NCI-H2227 (cell line): ENCODE measurements around the gene PERM1.
"Not testable (repeated sequence)": the region's sequence is repeated elsewhere in the genome, so short reads cannot be mapped to it uniquely, and the experiment has no call there.

ENCODE experiments used
- DNase-seq: peaks from one replicate; lab custom pipeline; 2025; ENCODE audit not compliant: unreplicated experiment; lab: John Stamatoyannopoulos, UW

The PERM1 gene

DNA sequence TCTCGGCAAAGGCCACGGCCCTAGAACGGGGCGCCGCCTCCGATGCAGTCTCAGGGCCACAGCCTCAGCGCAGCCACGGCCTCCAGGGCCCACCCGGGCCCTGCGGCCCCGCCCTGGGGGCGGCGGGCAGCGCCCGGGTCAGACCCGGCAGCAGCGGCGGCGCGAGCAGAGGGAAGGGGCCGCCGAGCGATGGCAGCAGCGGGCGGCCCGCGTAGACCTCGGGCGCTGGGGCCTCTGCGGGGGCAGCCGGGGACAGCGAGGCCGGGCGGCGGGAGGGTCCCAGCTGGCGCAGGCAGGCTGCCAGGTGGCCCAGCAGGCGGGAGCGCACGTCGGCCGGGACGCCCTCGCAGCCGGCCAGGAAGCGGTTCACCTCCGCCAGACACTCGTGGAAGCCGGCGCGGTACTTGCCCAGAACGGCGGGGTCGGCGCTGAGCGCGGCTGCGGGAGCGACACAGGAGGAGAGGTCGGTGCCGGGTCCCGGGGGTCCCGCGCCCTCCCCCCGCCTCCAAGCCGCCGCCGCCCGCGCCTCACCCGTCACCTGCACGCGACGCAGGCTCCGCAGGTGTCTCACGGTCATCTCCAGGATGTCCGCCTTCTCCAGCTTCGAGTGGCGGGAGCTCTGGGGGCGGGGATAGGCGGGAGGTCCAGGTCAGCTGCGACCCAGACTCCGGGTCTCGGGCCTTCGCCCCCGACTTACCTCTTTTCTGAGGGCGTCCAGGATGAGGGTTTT is 17.3 kb upstream of the PERM1 start:
- peak; percentile 75 for DNase-seq

GRCh38 chr1:998745-998994 is 16.8 kb upstream of the PERM1 start:
- DNase-seq, result no peak

GRCh38 chr1:997993-998744 is 16.3 kb upstream of the PERM1 start:
- peak; percentile 75 for DNase-seq

- no peak for DNase-seq
Measured at GRCh38 chr1:997713-997992, 15.8 kb upstream of the PERM1 start.

DNA sequence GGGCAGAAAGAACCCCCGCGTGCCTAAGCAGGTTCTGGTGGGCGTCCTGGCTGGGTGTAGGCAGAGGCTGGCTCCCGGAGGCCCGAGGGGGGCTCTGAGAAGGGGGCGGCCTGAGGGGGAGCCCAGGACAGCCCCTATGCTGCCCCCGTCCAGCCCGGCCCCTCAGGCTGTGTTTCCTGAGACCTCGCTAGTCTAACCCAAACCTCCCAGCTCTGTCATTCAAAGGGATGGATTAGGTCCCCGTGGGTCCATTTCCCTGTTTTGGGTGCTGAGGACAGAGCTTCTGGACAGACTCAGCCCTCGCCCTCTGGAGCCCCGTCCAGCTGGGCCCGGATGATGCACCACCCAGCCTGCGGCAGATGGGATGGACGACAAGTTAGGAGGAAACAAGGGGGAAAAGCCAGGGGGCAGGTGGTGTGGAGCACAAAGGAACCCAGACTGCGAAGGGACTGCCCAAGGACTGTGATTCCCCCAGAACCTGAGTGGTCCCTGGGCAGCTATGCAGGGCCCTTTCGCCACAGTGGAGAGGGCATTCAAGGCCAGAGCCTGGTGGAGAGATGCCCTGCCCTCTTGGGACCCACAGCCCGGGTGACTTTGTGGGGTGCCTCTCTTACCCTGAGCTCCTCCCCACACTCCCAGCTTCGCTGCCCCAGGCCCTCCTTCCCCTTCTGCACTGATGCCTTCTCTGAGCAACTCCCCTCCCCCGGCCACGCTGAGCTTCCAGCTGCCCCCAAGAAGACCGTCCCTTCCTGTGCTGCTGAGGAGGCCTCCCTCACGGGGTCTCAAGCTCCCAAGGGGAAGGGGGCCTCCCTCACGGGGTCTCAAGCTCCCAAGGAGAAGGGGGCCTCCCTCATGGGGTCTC is 15.2 kb upstream of the PERM1 start:
- DNase-seq, result no peak

- no peak for DNase-seq
Measured at GRCh38 chr1:995665-996633, 14.1 kb upstream of the PERM1 start.

DNA sequence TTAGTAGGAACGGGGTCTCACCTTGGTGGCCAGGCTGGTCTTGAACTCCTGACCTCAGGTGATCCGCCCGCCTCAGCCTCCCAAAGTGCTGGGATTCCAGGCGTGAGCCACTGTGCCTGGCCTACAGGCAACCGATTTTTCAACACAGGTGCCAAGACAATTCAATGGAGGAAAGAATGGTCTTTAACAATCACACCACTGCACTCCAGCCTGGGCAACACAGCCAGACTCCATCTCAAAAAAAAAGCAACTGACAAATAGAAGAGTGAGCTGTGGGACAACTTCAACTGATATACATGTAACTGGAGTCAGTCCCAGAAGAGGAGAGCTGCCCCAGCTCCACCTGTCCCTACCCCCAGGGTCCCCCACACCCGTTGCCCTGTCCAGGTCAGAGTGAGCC is 12.7 kb upstream of the PERM1 start:
- not testable (repeated sequence) for DNase-seq

- DNase-seq, result no peak
Measured at GRCh38 chr1:993379-993995, 11.6 kb upstream of the PERM1 start.

DNA sequence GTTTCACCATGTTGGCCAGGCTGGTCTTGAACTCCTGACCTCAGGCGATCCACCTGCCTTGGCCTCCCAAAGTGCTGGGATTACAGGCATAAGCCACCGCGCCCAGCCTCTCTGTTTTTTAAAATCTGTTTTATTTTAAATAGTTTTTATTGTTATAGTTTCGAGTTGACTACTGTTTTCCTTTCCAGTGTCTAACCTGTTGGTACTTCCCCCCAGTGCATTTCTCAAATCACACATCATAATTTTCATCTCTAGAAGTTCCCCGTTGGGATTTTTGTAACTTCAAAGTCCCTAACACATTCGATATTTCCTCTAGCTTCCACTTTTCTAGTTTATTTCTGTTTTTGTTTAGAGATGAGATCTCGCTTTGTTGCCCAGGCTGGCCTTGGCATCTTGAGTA is 10.5 kb upstream of the PERM1 start:
- DNase-seq, result no peak

- DNase-seq, result no peak
Measured at GRCh38 chr1:991895-992294, 10.0 kb upstream of the PERM1 start.

GRCh38 chr1:991275-991674 is 9.4 kb upstream of the PERM1 start:
- DNase-seq, result not testable (repeated sequence)

DNA sequence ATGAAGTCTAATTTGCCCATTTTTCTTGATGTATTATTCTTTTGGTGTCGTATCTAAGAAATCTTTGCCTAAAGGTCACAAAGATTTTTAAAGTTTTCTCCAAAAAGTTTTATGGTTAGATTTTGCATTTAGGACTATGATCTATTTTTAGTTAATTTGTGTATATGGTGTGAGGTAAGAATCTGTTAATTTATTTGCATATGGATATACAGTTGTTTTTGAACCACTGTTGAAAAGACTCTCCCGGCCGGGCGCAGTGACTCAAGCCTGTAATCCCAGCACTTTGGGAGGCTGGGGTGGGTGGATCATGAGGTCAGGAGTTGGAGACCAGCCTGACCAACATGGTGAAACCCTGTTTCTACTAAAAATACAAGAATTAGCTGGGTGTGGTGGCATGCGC is 6.2 kb upstream of the PERM1 start:
- not testable (repeated sequence) for DNase-seq

DNA sequence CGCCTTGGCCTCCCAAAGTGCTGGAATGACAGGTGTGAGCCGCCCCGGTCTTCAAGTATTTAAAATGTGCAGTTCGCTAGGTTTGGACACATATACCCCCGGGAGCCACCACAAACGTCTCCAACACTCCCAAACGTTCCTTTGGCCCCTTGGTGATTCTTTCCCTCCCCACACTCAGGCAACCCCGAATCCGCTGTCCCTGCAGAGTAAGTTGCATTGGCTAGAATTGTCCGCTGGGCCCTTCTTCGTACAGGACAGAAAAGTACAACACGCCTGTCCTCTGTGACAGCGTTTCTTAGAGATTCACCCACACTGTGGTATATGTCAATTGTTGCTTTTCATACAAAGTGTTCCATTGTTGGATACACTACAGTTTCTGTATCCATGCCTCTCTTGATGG is 3.2 kb upstream of the PERM1 start:
- DNase-seq, result no peak

GRCh38 chr1:984476-984814 is 2.6 kb upstream of the PERM1 start:
- no peak for DNase-seq

DNA sequence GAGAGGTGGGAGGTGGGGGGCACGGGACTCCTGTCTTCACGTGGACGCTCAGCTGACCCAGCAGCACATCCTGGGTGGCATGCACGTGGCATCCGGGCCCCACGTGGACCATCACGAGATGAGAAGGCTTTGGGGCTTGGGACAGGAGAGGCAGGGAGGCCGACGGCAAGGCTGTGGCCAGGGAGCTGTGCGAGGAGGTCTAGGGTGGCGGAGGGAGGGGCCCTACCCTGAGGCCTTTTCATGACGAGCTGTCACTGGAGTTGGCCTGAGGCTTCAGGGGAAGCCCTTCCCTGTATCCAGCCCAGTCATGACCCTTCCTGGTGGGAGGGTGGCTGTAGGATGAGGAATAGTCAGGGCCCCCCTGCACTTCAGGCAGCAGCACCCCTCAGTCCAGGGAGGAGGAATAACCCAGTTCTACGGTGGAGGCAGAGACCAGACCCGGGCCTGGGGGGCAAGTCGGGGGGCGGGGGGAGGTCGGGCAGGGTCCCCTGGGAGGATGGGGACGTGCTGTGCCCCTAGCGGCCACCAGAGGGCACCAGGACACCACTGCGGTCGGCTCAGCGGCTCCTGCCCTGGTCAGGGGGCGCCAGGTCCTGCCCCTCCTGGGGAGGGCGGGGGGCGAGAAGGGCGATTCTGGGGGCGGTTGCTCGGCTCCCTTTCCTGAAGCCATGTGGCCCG is 2.0 kb upstream of the PERM1 start:
- peak; percentile 46 for DNase-seq

GRCh38 chr1:982765-983436 is 1.0 kb upstream of the PERM1 start:
- no peak for DNase-seq

DNA sequence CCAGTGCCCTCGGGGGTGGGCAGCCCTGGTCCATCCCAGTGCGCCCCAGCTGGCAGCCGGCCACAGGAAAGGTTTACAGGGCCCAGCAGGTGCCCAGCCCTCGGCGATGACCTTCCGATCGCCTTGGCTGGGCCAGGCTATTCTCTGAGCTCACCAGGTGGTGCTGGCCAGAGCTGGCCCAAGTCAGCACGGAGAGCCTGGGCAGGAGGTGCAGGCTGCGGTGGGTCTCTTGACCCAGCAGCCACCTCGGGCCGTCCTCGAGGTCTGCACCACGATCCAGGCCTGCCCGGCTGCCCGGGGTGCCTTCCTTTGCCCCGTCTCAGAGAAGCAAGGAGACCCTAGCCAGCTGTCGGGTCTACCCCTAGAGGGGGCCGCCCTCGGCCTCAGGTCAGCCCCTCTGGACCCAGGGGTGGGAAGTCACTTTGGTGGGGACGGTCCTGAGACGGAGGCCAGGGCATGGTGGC is 370 bp downstream of the PERM1 start:
- DNase-seq, result no peak

DNA sequence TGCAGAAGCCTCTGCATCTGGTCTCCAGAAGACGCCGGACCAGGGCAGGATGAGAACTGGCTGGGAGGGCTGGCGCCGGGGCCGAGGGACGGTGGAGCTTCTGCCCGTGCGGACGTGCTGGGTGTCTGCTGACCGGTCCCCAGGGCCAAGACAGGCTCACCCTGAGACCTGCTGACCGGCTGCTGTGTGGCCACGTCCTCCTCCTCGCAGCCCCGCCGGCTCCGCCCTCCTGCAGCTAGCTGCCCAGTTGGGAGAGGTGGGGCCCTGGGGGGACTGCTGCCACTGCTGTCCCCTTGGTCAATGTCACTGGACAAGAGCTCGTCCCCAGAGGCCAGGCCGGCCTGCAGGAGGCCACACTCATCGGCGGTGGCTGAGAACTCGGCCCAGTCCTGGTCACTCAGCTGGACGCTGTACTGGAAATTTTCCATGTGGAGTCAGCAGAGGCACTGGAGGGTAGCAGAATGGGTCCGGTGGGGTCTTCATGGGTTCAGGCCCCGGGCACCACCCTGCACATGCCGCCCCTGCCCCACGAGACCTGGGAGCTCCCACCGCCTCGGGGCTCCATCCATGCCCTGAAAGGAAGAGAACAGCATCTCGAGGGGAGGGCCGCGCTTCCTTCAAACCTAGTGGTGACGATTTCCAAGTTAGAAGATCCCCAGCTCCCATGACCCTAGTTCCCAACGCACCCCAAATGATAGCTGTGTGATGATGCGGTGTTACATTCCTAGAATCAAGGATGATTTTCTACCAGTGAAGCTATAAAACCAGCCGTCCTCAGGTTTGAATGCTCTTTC is 1.1 kb downstream of the PERM1 start:
- DNase-seq, result no peak

DNA sequence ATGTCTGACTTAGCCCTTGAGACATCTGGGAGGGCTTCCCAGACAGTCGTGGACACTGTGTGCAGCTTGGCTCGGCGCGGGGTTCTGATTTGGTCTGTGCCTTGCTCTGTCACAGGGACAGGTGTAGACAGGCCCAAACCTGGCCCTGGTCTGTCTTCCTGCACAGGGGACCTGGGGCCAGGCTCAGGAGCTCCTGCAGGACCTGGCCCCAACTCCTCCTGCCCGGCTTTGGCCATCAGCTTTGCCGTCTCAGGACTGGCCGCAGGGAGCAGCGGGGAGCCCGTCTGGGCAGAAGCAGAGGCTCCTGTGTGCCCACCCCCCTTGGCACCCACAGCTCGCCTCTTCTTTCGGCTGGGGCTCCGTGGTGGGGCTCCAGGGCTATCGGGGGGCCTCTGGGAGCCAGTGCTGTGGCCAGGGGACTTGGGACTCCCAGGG is 1.7 kb downstream of the PERM1 start:
- DNase-seq, result no peak
